ENCODE measurements around the gene FAM151A.

FAM151A gene

DNA sequence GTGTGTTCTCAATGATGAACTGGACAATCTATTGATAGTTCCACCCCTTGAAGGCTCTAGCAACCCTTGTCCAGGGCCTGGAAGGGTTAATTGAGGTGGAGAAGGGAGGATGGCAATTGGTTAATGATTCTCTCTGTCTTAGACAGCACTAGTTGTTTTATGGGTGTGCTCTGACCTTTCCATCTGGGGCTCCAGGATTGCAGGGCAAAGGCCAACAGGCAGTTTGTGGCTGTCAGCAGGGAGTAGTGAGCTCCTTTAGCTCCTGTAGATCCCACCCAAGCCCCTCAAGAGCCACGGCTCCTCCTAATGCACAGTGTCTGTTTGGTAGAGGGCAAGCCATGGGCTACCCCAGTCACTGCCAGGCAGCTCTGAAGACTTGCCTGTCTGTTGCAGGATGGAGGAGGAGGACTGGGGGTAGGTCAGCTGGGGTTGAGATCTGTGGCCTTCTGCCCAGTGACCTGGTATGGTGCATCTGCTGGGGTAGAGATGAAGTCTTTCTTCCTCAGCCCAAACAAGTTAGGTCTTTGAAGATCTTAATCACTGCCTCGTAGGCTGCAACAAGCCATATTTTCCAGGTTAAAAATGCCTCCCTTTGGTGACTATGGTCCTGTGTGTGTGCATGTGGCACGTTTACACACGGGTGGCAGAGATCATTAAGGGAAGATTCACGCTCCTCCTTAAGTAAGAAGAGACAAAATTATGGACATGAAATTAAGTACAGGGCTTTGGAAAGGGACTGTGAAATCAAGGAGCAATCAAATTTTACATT, 26.0 kb upstream of the FAM151A start:
- H3K4me2 ChIP-seq (ENCODE audit: low read length) = no peak overlapping the region
- H3K9ac ChIP-seq = no peak overlapping the region
- no peak overlapping the region for H2AFZ ChIP-seq
- no peaks in the 10 kb centered on the region for H3K79me2 ChIP-seq
- H3K4me3 ChIP-seq (ENCODE audit: low read depth, low read length) = no peak overlapping the region
- H3K27ac ChIP-seq = no peak overlapping the region
- H3K9me3 ChIP-seq (ENCODE audit: control insufficient read depth, low read length) = no peaks in the 10 kb centered on the region
- TF ChIP-seq, protein P1, sequence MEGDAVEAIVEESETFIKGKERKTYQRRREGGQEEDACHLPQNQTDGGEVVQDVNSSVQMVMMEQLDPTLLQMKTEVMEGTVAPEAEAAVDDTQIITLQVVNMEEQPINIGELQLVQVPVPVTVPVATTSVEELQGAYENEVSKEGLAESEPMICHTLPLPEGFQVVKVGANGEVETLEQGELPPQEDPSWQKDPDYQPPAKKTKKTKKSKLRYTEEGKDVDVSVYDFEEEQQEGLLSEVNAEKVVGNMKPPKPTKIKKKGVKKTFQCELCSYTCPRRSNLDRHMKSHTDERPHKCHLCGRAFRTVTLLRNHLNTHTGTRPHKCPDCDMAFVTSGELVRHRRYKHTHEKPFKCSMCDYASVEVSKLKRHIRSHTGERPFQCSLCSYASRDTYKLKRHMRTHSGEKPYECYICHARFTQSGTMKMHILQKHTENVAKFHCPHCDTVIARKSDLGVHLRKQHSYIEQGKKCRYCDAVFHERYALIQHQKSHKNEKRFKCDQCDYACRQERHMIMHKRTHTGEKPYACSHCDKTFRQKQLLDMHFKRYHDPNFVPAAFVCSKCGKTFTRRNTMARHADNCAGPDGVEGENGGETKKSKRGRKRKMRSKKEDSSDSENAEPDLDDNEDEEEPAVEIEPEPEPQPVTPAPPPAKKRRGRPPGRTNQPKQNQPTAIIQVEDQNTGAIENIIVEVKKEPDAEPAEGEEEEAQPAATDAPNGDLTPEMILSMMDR (IDR thresholded peaks at IDR 0.05) = no peak
- H3K4me1 ChIP-seq = no peaks in the 10 kb centered on the region
- H3K27me3 ChIP-seq (ENCODE audit: control insufficient read depth, insufficient read depth, low read length) = no peaks in the 10 kb centered on the region
- H3K36me3 ChIP-seq (ENCODE audit: control insufficient read depth, insufficient read depth, low read length) = no peaks in the 10 kb centered on the region

DNA sequence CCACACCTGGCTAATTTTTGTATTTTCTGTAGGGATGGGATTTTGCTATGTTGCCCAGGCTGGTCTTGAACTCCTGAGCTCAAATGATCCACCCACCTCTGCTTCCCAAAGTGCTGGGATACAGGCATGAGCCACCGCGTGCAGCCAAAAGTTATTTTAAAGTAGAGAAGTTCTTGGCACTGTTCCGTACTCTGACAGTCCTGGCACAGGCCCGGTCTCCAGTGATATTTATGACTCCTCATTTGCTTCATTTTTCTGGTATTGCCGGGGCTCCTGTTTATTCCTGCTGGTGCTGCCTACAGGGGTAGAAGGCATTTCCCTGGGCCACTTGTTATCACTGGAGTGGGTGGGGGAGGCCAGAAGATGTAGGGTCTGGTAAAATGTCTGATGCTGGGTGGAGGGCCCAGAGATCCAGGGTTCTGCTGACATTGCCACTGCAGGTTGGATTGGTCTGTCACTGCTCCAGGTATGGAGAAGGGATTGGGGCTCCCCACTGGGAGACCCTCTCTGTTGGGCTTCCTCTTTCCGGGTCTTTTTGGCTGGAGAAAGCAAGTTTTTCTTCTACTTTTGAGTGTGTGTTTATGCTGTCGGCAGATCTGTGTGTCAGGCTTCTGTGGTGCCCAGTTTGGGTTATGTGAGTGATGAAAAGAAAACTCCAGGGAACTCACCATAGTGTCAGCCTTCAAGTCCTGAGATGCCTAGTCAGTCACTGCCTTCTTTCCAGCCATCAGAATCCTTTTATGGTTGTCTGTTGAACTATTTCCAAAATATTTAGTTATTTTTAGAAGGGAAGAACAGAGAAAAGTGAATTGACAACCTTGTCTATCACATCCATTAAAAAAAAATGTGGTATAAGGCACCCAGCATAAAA, 22.7 kb upstream of the FAM151A start:
- Histone ChIP-seq H3K9ac (no peak overlapping the region), H3K4me1 (no peaks in the 10 kb centered on the region), H3K27me3 (ENCODE audit: control insufficient read depth, insufficient read depth, low read length) (no peaks in the 10 kb centered on the region), H3K36me3 (ENCODE audit: control insufficient read depth, insufficient read depth, low read length) (no peaks in the 10 kb centered on the region), H3K27ac (no peak overlapping the region), H3K79me2 (no peaks in the 10 kb centered on the region), H2AFZ (no peak overlapping the region), H3K4me2 (ENCODE audit: low read length) (no peak overlapping the region), H3K4me3 (ENCODE audit: low read depth, low read length) (no peak overlapping the region), H3K9me3 (ENCODE audit: control insufficient read depth, low read length) (no peaks in the 10 kb centered on the region)
- TF ChIP-seq, protein P1 (IDR thresholded peaks at IDR 0.05) = no peak

DNA sequence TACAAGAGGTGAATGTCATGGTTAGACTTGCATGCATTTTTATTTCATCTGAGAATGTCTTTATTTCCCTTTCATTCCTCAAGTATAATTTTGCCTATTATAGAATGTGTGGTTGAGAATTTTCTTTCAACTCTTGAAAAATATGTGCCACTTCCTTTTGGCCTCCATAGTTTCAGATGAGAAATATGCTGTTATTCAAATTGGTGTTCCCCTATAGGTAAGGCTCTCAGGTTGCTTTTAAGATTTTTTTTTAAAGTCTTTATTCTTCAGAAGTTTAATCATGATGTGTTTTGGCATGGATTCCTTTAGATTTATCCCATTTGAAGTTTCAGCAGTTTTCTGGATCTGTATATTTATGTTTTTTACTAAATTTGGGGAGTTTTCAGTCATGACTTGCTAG, 20.4 kb upstream of the FAM151A start:
- H3K4me3 ChIP-seq (ENCODE audit: low read depth, low read length) = no peak overlapping the region
- H3K4me2 ChIP-seq (ENCODE audit: low read length) = no peak overlapping the region
- no peaks in the 10 kb centered on the region for H3K27me3 ChIP-seq (ENCODE audit: control insufficient read depth, insufficient read depth, low read length)

DNA sequence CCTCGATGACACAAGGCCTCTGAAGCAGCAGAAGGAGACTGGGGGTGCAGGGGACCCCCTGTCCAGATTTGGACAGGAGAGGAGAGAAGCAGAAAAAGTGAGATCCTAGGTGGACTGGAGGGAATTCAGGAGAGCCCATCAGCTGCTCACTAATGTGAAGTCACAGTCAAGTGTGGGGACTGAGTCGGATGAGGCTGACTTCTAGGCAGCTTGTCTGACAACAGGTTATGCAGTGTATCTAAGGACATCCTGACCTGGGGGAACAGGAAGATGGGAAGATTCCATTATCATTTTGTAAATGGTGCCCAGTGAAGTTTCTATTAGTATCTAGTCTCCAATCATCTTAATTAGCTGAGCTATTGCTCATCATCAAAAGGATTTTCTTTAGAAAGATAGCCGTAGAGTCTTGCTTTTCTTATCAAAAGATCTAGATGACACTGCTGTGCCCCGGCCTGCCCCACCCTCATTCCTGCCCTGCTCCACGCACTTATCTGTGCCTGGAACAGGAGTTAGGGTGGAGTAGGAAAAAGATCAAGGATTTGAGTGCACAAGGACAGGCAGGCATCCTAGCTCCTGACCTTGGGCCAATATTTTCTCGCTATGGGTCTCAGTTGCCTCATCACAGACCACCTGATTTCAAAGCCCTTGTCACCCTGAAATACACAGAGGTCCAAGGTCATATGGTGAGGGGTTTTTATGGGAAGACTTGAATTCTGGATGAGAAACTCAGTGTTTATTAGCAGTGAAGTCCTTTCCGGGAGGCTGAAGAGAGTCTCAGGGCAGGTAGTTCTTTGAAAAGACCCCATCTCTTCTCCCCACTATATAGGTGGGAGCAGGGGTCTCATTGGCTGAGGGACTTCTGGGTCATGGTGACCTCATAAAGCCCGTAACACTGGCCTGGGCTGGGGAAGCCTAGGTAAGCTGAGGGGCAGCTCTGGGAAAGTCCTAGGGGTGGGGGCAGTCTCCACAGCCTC, 17.8 kb upstream of the FAM151A start, which contains the start of gene MROH7:
TSS of gene MROH7 (plus strand) at position 924 of the 974 bp plus-strand sequence. CDS start 11,141 bp downstream, outside the sequence.
- H3K27me3 ChIP-seq (ENCODE audit: control insufficient read depth, insufficient read depth, low read length) = no peaks in the 10 kb centered on the region
- H3K9me3 ChIP-seq (ENCODE audit: control insufficient read depth, low read length) = no peaks in the 10 kb centered on the region
- no peak within 1 kb of the TSS for H3K9ac ChIP-seq
- H3K27ac ChIP-seq = no peak within 1 kb of the TSS
- TF ChIP-seq, protein P1 (IDR thresholded peaks at IDR 0.05) = no peak
- no peaks in the 10 kb centered on the region for H3K36me3 ChIP-seq (ENCODE audit: control insufficient read depth, insufficient read depth, low read length)
- H3K4me2 ChIP-seq (ENCODE audit: low read length) = no peak within 1 kb of the TSS
- no peak within 1 kb of the TSS for H3K4me3 ChIP-seq (ENCODE audit: low read depth, low read length)
- no peaks in the 10 kb centered on the region for H3K79me2 ChIP-seq
- no peak within 1 kb of the TSS for H2AFZ ChIP-seq
- no peaks in the 10 kb centered on the region for H3K4me1 ChIP-seq

More for the DNA sequence above, 20.4 kb upstream of the FAM151A start:
- TF ChIP-seq, protein P1 (IDR thresholded peaks at IDR 0.05) = no peak
- Histone ChIP-seq H3K79me2 (no peaks in the 10 kb centered on the region), H3K9me3 (ENCODE audit: control insufficient read depth, low read length) (no peaks in the 10 kb centered on the region), H2AFZ (no peak overlapping the region), H3K9ac (no peak overlapping the region), H3K27ac (no peak overlapping the region), H3K36me3 (ENCODE audit: control insufficient read depth, insufficient read depth, low read length) (no peaks in the 10 kb centered on the region), H3K4me1 (no peaks in the 10 kb centered on the region)

Measured in parathyroid adenoma (tissue), 2 donors.